ENCODE results near the gene ZRANB1.
"Not testable (repeated sequence)": the region's sequence is repeated elsewhere in the genome, so short reads cannot be mapped to it uniquely, and the experiment has no call there.

Gene ZRANB1

DNA sequence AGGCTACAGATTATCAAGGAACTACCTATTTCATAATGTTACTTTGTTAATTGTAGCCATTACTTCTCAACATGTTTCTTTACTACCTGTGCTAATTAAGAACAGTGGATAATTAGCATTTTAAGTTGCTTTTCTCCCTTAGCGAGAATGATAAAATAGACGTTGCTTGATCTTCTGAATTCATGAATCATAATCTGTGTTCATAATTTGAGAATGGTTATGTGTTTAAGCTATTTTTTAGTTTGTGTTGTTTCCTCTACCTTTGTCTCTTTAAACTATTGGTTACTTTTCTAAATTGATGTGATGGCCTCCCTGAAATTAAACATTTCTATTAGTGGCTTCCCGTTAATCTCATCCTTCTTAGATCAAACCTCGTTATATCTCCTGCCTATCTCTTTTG is at the start of gene ZRANB1:
ZRANB1 (plus strand) TSS at position 301 of the 400 bp plus-strand sequence. CDS start 371 bp downstream, outside the sequence.
- no peak for DNase-seq (ENCODE audit: low spot score)

DNA sequence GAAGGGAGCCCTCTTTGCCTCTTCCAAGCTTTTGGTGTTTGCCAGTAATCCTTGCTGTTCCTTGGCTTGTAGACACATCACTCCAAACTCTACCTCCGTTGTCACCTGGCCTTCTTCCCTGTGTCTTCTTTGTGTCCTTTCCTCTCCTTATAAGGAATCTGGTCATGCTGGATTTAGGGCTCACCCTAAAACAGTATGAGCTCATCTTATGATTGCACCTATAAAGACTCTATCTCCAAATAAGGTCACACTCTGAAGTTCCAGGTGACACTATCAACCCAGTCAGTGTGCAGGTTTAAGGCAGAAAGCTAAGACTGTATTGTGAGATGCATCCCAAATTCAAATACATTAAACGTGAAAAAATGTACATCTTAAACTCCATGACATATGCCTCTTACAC is 49.0 kb upstream of the ZRANB1 start:
- DNase-seq (ENCODE audit: low spot score), result no peak

DNA sequence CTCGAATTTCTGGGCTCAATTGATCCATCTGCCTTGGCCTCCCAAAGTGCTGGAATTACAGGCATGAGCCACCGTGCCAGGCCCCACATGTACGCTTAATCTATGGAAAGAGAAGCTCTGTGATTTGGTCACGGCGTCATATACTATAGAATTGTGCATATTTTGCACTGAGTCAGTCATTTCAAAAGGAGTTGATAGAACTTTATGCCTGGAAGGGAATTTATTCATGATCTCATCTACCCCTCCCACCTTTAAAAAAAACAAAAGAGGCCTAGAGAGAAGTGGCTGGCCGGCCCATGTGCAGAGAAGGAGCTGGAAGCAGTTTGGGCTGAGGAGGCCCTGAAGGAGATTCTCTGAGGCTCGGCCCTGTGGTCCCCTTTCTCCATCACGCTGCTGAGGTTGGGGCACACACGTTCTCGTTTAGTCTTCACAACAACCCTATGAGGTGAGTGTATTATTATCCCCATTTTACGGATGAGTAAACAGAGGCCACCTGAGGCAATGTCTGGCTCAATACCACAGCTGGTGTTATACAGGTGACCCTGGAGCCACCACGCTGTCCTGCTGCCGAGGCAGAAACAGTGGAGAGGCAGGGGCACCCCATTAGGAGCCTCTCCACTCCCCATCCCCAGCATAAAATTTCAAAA is 47.2 kb upstream of the ZRANB1 start:
- DNase-seq (ENCODE audit: low spot score), result no peak

DNA sequence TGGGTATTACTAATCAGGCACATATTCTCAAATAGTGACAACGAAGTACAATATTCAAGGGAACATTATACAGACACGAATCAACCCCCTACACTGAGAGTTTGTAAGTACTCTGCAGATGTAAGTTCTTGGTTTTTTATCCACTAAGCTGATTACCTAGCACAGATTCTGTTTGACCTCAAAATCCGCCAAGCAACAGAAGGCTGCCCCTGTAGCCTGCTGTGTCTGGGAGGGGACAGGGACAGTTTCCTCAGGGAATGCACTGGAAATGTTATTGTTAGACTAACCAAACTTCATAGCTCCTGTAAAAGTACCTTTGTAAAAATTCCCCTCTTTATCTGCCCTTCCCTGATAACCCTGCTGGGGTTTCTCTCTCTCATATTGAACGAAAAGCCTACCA is 45.2 kb upstream of the ZRANB1 start:
- DNase-seq (ENCODE audit: low spot score), result no peak

DNA sequence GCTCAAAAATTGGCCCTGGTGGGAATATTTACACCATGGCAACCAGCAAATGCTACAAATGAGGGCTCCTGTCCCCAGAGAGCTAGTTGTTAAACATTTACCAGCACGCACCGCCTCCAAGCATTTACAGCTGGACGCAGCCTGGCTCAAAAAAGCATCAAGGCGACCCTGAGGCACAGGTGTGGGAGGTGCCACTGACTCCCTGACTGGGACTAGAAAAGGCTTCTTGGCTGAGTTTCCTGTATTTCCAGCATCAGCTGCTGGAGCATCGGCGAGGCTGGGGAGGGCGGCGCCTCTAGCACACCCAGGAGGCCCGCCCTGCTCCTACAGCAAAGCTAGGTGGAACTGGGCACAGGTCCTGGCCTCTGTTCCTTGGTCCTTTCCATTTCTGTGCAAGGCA is 43.5 kb upstream of the ZRANB1 start:
- DNase-seq (ENCODE audit: low spot score), result no peak

DNA sequence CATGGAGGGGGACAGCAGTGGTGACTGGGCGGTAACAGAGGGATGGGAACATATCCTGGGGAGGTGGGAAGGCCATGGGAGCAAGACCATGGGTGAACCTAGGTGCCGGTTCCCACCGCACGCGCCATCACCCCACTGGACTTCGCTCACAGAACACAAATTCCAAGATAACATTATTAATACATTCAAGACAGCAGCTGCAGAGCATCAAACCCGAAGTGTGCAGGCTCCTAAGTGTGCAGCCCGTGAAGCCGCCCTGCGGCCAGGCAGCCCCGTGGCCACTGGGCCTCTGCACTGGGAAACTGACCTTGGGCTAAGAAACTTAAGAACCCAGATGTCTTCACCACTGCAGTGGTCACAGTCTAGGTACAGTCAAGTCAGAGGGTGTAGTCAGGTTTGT is 42.8 kb upstream of the ZRANB1 start:
- DNase-seq (ENCODE audit: low spot score), result no peak

DNA sequence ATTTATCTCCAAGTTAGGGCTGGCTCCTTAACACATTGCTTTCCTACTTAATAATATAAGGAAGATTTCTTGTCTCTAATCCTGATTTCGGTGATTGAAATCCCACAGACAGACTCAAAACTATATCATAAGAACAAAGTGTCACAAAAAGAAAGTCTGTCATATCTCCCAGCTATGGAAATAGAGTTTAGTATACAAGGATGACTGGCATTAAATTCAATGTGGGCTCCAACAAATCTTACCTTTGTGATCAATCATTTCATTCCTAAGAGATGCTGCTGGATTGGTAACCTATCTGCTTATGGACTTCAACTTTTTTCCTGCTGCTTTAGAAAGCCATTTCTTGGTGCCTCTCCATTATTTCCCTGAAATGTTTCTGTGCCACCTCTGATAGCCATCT is 39.5 kb upstream of the ZRANB1 start:
- DNase-seq (ENCODE audit: low spot score), result no peak

DNA sequence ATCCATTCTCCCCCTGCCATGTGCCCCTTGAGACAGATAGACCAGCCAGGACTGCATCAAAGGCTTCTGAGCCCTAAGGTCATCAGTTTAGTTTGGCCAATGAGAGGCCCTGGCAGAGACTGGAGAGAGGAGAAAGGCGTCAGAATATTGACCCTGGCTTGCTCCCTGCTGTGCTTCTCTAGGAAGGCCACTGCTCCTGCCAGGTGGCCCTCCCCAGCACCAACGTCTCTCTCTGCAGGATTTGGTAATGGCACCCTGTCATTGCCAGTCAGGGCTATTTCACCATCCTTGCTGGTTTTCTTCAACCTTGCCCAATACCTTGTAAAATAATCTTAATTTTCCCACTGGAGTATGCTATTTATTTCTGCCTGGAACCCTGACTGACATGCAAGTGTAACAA is 38.8 kb upstream of the ZRANB1 start:
- DNase-seq (ENCODE audit: low spot score), result no peak

DNA sequence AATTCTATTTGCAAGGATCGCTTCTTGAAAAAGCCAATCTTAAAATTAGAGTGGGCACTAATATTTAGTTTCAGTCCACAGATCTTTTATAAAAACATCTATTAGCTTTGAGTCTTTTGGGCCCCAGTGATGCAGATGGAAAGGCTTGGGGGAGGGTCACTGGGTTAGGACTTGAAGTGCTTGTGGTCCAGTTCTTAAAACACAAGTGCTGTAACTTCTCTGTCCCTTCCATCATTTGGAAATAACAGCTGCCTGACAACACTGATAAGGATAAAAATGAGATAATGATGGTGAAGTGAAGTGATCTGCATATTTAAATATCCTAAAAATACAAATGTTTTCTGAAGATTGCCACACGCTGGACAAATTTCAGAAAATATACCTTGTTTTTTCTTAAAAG is 37.1 kb upstream of the ZRANB1 start:
- DNase-seq (ENCODE audit: low spot score), result no peak

DNA sequence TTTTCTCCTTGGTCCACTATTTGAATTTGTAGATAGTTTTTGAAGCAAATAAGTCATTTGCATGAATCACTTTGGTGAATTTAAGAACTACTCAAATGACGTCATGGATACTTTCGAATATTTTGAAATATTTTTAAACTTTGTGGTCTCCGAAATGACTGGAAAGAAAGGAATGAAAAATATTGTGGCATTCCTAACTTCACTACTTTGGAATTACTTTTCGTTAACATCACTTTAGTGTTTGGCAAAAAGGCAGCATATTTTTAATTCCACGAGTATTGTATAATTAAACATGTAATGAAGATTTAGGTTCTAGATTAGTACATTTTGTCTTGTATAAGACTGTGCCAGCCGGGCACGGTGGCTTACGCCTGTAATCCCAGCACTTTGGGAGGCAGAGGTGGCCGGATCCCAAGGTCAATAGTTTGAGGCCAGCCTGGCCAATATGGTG is 35.3 kb upstream of the ZRANB1 start:
- DNase-seq (ENCODE audit: low spot score), result no peak

DNA sequence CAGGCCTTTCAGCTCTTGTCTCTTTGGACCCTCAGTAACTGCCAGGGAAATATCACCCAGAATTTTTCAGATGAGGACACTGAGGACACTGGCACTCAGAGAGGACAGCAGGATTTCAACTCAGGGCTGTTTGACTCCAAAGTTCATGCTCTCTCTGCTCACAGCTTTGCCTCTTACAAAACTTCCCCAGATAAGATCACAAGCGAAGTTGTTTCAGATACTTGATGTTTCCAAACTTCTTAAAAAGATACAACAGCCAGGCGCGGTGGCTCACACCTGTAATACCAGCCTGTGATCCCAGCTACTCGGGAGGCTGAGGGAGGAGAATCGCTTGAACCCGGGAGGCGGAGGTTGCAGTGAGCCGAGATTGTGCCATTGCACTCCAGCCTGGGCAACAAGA is 32.4 kb upstream of the ZRANB1 start:
- DNase-seq (ENCODE audit: low spot score), result no peak

DNA sequence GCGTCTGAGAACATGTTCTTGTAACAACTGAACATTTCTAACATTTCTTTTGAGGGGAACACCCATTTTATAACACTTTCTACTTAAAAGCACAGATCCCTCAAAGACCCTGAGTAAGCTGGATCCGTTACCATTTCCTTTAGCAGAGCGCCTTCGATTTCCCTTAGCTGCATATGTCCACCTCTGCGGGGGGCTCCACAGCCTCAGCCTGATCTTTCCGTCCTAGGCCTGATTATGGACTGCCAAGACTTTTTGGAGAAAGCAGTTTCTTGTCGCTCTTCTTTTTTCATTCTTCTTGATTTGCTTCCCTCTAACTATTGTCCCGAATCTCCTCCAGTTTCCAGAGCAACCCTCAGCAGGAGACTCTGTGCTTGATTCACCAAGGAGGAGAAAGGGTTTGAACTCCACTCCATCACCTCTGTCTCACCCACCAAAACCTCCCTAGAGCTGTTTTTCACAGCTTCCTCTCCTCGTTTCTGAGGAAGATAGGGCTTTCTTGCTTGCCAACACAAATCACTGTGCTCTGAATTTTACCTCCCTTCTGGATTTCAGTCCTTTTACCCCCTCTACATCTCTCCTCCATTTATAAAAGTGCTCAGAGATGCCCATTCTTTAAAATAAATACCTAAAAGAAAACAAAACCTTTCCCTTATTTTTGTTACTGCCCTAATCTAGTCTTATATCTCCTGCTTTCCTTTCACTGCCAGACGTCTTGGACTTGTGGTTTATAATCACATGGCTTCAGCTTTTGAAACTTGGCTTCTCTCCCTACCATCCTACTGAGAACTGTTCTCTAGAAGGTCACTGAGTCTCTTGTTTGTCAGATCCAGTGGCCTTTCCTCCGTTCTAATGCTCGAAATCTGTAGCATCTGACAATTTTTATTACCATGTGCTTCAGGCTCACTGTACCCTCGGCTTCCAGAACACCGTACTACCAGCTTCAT is 30.5 kb upstream of the ZRANB1 start:
- DNase-seq (ENCODE audit: low spot score), result no peak

DNA sequence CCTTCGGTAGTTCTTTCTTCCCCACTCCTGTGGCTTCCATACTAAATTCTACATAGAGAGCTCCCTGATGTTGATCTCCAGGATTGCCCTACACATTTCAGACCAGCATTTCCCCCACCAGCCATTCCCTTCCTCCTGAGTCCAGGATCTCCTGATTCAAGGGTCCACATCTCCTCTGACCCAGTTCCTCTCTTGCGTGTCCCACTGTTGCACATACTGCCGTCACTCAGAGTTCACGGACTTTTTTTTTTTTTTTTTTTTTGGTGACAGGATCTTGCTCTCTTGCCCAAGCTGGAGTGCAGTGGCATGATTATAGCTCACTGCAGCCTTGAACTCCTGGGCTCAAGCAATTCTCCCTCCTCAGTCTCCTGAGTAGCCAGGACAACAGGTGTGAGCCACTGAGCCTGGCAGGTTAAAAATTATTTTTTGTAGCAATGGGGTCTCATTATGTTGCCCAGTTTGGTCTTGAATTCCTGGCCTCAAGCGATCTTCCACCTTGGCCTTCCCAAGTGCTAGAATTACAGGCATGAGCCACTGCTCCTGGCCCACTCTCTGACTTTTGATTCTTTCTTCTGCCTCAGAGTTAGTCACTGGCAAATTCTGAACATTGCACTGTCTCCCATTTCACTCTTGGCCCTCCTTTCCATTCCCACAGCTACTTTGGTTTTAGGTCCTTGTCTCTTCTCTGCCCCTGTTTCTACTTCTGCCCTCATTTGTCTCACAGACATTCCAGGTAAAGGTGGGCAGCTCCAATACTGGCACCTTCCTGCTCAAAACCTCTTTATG is 29.6 kb upstream of the ZRANB1 start:
- DNase-seq (ENCODE audit: low spot score), result no peak

DNA sequence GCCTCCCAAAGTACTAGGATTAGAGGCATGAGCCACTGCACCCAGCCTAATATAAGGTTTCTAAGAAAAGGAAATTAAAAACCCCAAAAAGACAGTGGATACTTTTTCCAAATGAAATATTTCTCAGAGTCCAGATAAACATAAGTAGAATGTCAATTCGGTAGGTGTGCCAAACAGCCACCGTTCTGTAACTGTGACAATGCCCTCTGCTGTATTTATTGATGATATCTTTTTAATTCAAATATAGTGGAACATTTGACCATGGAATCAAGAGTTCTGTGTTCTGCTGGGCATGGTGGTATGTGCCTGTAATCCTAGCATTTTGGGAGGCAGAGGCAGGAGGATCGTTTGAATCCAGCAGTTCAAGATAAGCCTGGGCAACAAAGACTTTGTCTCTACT is 28.8 kb upstream of the ZRANB1 start:
- no peak for DNase-seq (ENCODE audit: low spot score)

DNA sequence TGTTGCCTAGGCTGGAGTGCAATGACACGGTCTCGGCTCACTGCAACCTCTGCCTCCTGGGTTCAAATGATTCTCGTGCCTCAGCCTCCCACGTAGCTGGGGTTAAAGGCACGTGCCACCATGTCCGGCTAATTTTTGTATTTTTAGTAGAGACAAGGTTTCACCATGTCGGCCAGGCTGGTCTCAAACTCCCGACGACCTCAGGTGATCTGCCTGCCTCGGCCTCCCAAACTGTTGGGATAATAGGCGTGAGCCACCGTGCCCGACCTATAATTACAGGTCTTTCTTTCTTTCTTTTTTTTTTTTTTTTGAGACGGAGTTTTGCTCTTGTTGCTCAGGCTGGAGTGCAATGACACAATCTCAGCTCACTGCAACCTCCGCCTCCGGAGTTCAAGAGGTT is 27.5 kb upstream of the ZRANB1 start:
- DNase-seq (ENCODE audit: low spot score), result not testable (repeated sequence)

DNA sequence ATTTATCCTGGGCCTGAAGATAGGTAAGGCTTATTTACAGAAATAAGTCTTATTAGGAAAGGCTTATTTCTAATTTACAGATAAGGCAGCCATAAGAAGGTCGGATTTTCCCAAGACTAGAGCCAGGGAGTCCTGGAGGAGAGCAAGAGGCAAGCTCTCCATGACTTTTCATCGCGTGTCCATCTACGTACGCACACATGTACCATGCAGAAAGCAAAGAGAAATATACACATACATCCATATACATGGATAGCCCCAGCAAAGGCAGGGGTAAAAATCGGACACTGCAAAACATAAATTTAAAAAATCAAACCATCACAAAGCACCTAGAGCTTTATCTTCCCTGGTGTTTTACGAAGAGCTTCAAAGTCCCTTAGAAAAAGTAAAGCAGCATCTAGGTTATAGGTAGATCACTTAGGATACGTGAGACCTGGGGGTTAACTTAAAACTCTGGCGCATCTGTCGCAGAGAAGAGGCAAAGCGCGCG is 25.8 kb upstream of the ZRANB1 start:
- no peak for DNase-seq (ENCODE audit: low spot score)

DNA sequence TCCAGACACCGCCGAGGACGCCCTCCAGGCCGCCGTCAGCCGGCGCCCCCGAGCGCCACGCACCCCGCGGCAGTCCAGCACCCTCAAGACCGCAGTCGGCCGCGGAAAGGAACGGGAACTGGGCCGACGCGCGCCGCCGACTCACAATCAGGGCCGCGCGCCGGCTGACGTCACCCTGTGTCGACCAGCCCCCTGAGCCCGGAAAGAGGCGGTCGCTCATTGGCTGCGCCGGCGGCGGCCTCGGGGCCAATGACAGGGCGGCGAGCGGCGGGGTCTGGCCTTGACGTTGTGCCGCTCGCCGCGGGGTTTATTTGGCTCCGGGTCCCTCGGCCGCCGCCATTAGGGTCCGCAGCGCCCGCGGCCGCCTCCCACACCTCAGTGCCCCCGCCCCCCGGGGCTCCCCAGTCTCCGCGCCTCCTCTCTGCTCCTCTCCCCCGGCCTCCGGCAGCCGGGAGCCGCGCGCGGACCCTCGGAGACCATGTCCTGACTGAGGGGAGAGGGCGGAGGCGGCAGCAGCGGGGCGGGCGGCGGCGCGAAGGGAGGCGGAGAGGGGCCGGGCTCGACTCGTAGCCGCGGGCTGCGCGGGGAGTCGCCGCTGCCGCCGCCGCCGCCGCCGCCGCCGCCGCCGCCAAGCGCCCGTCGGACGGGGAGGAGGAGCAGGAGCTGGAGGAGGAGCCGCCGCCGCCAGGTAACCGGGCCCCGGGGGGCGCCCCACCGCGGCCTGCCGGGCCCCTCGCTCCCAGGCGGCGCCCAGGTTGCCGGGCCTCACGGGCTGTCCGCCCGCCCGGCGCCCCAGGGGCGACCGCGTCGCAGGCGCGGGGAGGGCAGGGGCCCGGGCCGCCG is 25.1 kb upstream of the ZRANB1 start:
- peak; percentile 94 for DNase-seq (ENCODE audit: low spot score)

DNA sequence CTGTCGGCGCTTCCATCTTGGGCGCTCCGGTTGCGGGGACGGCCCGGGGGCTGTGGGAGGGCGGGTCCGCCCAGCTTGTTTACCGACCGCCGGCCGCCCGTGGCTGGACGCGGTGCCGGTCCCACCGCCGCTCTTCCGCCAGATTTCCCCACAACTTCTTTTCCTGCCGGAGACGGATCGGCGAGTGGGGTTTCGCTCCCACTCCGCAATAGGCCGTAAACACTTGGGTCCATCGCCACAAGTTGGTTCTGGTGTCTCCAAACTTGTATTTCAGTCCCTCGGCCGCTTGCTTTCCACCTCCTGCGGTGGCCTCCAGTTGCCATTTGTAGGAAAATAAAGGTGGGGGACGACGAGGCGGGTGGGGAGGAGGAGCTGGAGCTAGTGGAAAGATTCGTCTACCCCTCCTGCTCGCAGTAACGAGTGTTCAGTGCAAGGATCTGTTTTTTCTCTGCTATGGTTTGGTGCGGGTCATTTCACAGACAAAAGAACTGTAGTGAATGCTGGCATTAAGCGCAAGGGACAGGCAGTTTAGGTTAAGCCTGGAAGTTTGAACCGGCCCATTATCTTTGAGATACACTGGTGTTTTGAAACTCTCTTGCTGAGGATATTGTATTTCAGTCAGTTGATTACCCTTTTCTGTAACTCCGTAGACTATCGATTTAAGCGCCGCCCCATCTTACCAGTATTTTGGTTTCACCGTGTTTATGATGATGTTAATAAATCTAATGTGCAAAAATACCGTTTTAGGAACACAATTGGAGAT is 24.3 kb upstream of the ZRANB1 start:
- peak; percentile 4 for DNase-seq (ENCODE audit: low spot score)

DNA sequence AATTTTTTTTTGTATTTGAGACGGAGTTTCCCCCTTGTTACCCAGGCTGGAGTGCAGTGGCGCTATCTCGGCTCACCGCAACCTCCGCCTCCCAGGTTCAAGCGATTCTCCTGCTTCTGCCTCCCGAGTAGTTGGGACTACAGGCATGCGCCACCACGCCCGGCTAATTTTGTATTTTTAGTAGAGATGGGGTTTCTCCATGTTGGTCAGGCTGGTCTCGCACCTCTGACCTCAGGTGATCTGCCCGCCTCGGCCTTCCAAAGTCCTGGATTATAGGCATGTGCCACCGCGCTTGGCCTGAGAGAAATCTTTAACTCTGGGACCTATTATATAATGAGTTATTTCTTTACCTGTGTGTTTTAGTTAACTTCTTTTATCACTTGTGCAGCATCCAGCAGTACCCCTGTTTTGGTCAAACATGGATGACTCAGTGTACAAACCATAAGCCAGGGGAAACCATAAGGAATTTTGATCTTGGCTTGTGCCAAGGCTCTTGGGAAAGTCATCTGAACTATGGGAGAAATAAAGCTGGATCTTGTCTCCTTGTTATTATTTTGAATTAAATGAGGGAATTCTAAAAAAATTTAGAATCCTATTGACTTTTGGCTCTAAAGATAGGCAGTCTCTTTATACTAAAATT is 23.6 kb upstream of the ZRANB1 start:
- DNase-seq (ENCODE audit: low spot score), result no peak

DNA sequence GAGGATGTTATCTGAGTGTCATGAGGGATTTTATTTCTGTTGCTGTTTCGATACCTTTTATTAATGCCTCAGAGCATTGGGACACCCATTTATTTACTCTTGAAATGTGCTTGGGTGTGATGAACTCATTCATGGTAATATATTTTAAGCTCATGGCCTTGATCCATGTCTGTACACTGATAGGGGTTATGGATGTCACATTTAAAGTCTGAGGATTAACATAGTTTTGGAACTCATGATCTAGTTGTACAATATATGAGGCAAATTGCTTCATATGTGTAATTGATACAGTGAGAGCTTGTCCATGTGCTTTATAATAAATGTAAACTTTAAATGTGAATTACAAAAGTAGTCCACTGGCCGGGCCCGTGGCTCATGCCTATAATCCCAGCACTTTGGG is 23.0 kb upstream of the ZRANB1 start:
- DNase-seq (ENCODE audit: low spot score), result no peak

Measured in CD4-positive, alpha-beta T cell treated with Interleukin-6 at 100 ng/mL for 8 hours (primary cell).